K562 (cell line): Measurements from ENCODE around the gene CDC42EP3. TPM values are rescaled to one million over a fixed set of nuclear protein-coding genes. Genes with fewer than 3 reads are reported as not detected.

ENCODE experiments used
- ATAC-seq: fragments of 200-7000 bp; cut with Tn5 transposase; 3 replicates; pipeline ENCODE4 v1.9.1; 2020; ENCODE audit warnings: moderate library complexity
- BruUV-seq: library from RNA; stranded (reverse); fragments of 400-500 nt; replicated peaks from 2 replicates; lab custom pipeline; 2021; lab: Mats Ljungman, UMichigan
- CTCF ChIA-PET: fragments of 300-600 bp; formaldehyde crosslinking; extraction: SDS; loops from one replicate; lab custom pipeline; 2021; ENCODE audit warnings: low intra/inter-chr PET ratio; lab: Yijun Ruan, JAX
- POLR2A ChIA-PET: fragments of 300-600, 350-650 bp; sonication (Branson Sonifier 250); formaldehyde crosslinking; extraction: SDS; loops from one replicate; lab custom pipeline; 2021; ENCODE audit warnings: antibody characterized with exemption, inconsistent platforms; lab: Yijun Ruan, JAX
- DNase-seq, 4 experiments: peaks; one replicate each; pipeline versions ENCODE4 v3.0.0 to v3.0.0-alpha.2; 2011 to 2018; ENCODE audit warnings: low spot score in 3 of 4, mixed read lengths in 3 of 4; ENCODE audit errors: extremely low read depth in 1 of 4
- FAIRE-seq: peaks from 2 replicates; lab custom pipeline; 2011; peaks lifted over from hg19 to GRCh38; lab: Jason Lieb, UNC
- H2AFZ ChIP-seq: 2 replicates; pipeline ENCODE4 v1.6.0; 2011; ENCODE audit warnings: low read depth, low read length, control low read depth, inconsistent platforms
- H3K27ac ChIP-seq: fragments of 200-600 bp; 3 replicates; pipeline ENCODE4 v1.8.0; 2011; ENCODE audit warnings: low read depth, mild to moderate bottlenecking, control low read depth, inconsistent platforms, low read length, moderate library complexity, mixed read lengths; ENCODE audit errors: extremely low read depth
- H3K27me3 ChIP-seq, 2 experiments: fragments of 300-600 bp in 1 of 2; 2 replicates in 1 of 2; 3 replicates in 1 of 2; pipeline versions ENCODE4 v1.6.0 to v1.8.0; 2011; ENCODE audit warnings: inconsistent platforms in 2 of 2, low read length in 2 of 2, mild to moderate bottlenecking in 1 of 2, mixed read lengths in 1 of 2, moderate library complexity in 1 of 2; ENCODE audit not compliant: control insufficient read depth in 2 of 2, insufficient read depth in 2 of 2
- H3K36me3 ChIP-seq: fragments of 300-600 bp; 3 replicates; pipeline ENCODE4 v1.8.0; 2011; ENCODE audit warnings: mild to moderate bottlenecking, low read length, inconsistent platforms; ENCODE audit not compliant: control insufficient read depth, insufficient read depth
- H3K4me1 ChIP-seq, 2 experiments: fragments of 200-600 bp in 1 of 2; replicated peaks in 1 of 2; 2 replicates in 1 of 2; 3 replicates in 1 of 2; pipeline versions ENCODE4 v1.5.1 to v1.8.0; 2011; ENCODE audit warnings: inconsistent platforms in 2 of 2, low read length in 2 of 2, mild to moderate bottlenecking in 1 of 2, mixed read lengths in 1 of 2, moderate library complexity in 1 of 2; ENCODE audit not compliant: control insufficient read depth in 2 of 2, insufficient read depth in 2 of 2
- H3K4me2 ChIP-seq: 2 replicates; pipeline ENCODE4 v1.6.1; 2011; ENCODE audit warnings: low read length, control low read depth, inconsistent platforms, mixed read lengths; ENCODE audit not compliant: insufficient read depth
- H3K4me3 ChIP-seq: fragments of 200-600 bp; sonication (generic), shearing (Covaris generic); 2 replicates; pipeline ENCODE4 v1.5.1; 2016; ENCODE audit warnings: control low read depth, inconsistent platforms
- H3K79me2 ChIP-seq: fragments of 200-600 bp; 3 replicates; pipeline ENCODE4 v1.8.0; 2011; ENCODE audit warnings: low read length, inconsistent platforms; ENCODE audit not compliant: control insufficient read depth, insufficient read depth
- H3K9ac ChIP-seq, 2 experiments: 2 replicates each; pipeline versions ENCODE4 v1.6.0 to v1.6.1; 2011; ENCODE audit warnings: low read depth in 2 of 2, low read length in 2 of 2, control low read depth in 1 of 2, inconsistent platforms in 1 of 2, mild to moderate bottlenecking in 1 of 2, mixed read lengths in 1 of 2; ENCODE audit not compliant: insufficient read depth in 1 of 2
- H3K9me1 ChIP-seq: one replicate; pipeline ENCODE4 v1.6.0; 2011; ENCODE audit warnings: inconsistent platforms, mild to moderate bottlenecking, low read length, moderate library complexity; ENCODE audit not compliant: control insufficient read depth, insufficient read depth
- H3K9me3 ChIP-seq: replicated peaks from 2 replicates; pipeline ENCODE4 v1.5.1; 2011; ENCODE audit warnings: low read depth, low read length, inconsistent platforms; ENCODE audit not compliant: control insufficient read depth, insufficient read depth
- H4K20me1 ChIP-seq: replicated peaks from 2 replicates; pipeline ENCODE4 v1.6.1; 2011; ENCODE audit warnings: low read length, inconsistent platforms, mixed read lengths; ENCODE audit not compliant: control insufficient read depth, insufficient read depth
- ARID4B ChIP-seq: sonication (generic); formaldehyde crosslinking; IDR thresholded peaks from 2 replicates; pipeline ENCODE4 v1.8.0; 2022; ENCODE audit warnings: mild to moderate bottlenecking, missing genetic modification reagents
- CREB3 ChIP-seq: fragments of 450-650 bp; conservative IDR thresholded peaks from 2 replicates; pipeline ENCODE4 v1.6.1; 2016; ENCODE audit warnings: missing genetic modification characterization, low read depth, mild to moderate bottlenecking, missing compliant biosample characterization, moderate library complexity
- ESRRA ChIP-seq: fragments of 450-650 bp; IDR thresholded peaks from 2 replicates; pipeline ENCODE4 v1.6.1; 2014; ENCODE audit warnings: low read depth, mild to moderate bottlenecking, moderate library complexity, borderline replicate concordance
- KAT7 ChIP-seq: sonication (generic); formaldehyde crosslinking; IDR thresholded peaks from 2 replicates; pipeline ENCODE4 v1.8.0; 2022; ENCODE audit warnings: missing genetic modification reagents, mild to moderate bottlenecking, borderline replicate concordance
- NR2C2 ChIP-seq, 2 experiments: fragments of 200-800 bp in 1 of 2; sonication (Bioruptor generic) in 1 of 2; sonication (generic) in 1 of 2; formaldehyde crosslinking in 1 of 2; IDR thresholded peaks; 2 replicates each; pipeline versions ENCODE4 v1.6.1 to v1.8.0; 2016 to 2022; ENCODE audit warnings: mild to moderate bottlenecking in 1 of 2, missing compliant biosample characterization in 1 of 2, missing genetic modification characterization in 1 of 2, missing genetic modification reagents in 1 of 2
- RBM39 ChIP-seq: fragments of 200-400 bp; formaldehyde crosslinking; optimal IDR thresholded peaks from 2 replicates; pipeline ENCODE3; 2018; ENCODE audit warnings: low read depth, low read length
- TOE1 ChIP-seq, 2 experiments: fragments of 450-650 bp in 1 of 2; sonication (generic) in 1 of 2; formaldehyde crosslinking in 1 of 2; IDR thresholded peaks; 2 replicates each; pipeline versions ENCODE4 v1.7.1 to v1.8.0; 2016 to 2022; ENCODE audit warnings: borderline replicate concordance in 2 of 2, mild to moderate bottlenecking in 2 of 2, antibody characterized with exemption in 1 of 2, inconsistent platforms in 1 of 2, low read depth in 1 of 2, missing genetic modification reagents in 1 of 2, moderate library complexity in 1 of 2
- ZNF518B ChIP-seq: fragments of 250-450 bp; sonication (Bioruptor Pico); IDR thresholded peaks from 2 replicates; pipeline ENCODE4 v1.5.0; 2021; ENCODE audit warnings: mild to moderate bottlenecking, moderate library complexity
- WGBS: fragments of 100-300 bp; shearing (Covaris generic); methylation state at CpG from one replicate; pipeline ENCODE4 v1.1.6; 2016; ENCODE audit warnings: low coverage, mixed read lengths; ENCODE audit not compliant: insufficient coverage; ENCODE audit errors: missing lambda C conversion rate; 5-methylcytosine and 5-hydroxymethylcytosine counted together
- in situ Hi-C: fragments of 300-500 bp; cut with MboI; formaldehyde crosslinking; loops from 4 replicates; pipeline ENCODE4 v1.15.0; 2018; ENCODE audit warnings: inconsistent platforms, mixed read lengths
- intact Hi-C: fragments of 100-400 bp; cut with micrococcal nuclease; formaldehyde crosslinking; loops from 2 replicates; pipeline ENCODE4 v1.14.2; 2022
- polyA plus RNA-seq, 8 experiments: library from polyadenylated mRNA; depleted of rRNA in 4 of 8; stranded (reverse) in 5 of 8; unstranded in 3 of 8; fragments of >200 nt; fragmentation: Nextera tagmentation in 2 of 8; fragmentation: Illumina TruSeq in 1 of 8; extraction: Ambion mirVana in 2 of 8; extraction: Trizol in 1 of 8; gene quantifications; 2 replicates each; pipeline versions ENCODE4 v1.2.1 to v1.2.3, GENCODE V29; 2011 to 2014; ENCODE audit warnings: inconsistent platforms in 1 of 8, missing spikeins in 1 of 8
- total RNA-seq, 7 experiments: library from RNA; depleted of rRNA in 6 of 7; stranded (reverse); fragments of >200 nt in 6 of 7; fragmentation: Illumina TruSeq in 2 of 7; extraction: Trizol in 2 of 7; gene quantifications; 2 replicates each; pipeline versions ENCODE4 v1.2.1 to v1.2.3, GENCODE V29; 2011 to 2021; ENCODE audit warnings: low replicate concordance in 1 of 7

The CDC42EP3 gene
- total and polyA plus RNA-seq, 9 of the 15 experiments (the other 6 are each of a cell fraction or from before 2014, with no cell fraction given), result 0.72 to 6.4 (median 2.0) TPM

GRCh38 chr2:37684809-37685208, 13.4 kb upstream of the CDC42EP3 start:
- CTCF ChIA-PET, result no interaction called here
- TF ChIP-seq NR2C2 (CRISPR knock-in tag; IDR thresholded peaks at IDR 0.05) (no peak), NR2C2 (tag; IDR thresholded peaks at IDR 0.05) (no peak), ARID4B (no peak), KAT7 (no peak), CREB3 (tag) (no peak), RBM39 (no peak), ZNF518B (CRISPR knock-in tag) (no peak), TOE1 (IDR thresholded peaks at IDR 0.05; ENCODE audit: borderline replicate concordance) (no peak), TOE1 (CRISPR knock-in tag; IDR thresholded peaks at IDR 0.05; ENCODE audit: borderline replicate concordance, low read depth) (no peak), ESRRA (no peak)

More at GRCh38 chr2:37684809-37685208, 13.4 kb upstream of the CDC42EP3 start:
- POLR2A ChIA-PET, result no interaction called here
- in situ Hi-C loops (no loop called here), intact Hi-C loops (no loop called here)
- Histone ChIP-seq H4K20me1 (no peaks in the 10 kb centered on the region), H3K27ac (no peak overlapping the region), H3K36me3 (no peaks in the 10 kb centered on the region), H3K9me1 (no peaks in the 10 kb centered on the region), H3K27me3 (no peaks in the 10 kb centered on the region), H3K79me2 (no peaks in the 10 kb centered on the region), H3K9me3 (no peaks in the 10 kb centered on the region), H3K4me1 (peaks cover 0 to 16% of the 10 kb centered on the region in 2 experiments; a peak in 4 of 5 replicates), H3K4me2 (no peak overlapping the region), H3K9ac (no peak overlapping the region), H3K4me3 (no peak overlapping the region), H2AFZ (no peak overlapping the region)
- FAIRE-seq, result no peak
- ATAC-seq, result no peak
- WGBS, result 29% methylated on average over 4 of the region's 4 CpGs
- DNase-seq, result no peak
- no TSS peak for BruUV-seq
